Measurements from ENCODE around the gene GZMM.

GZMM gene

DNA sequence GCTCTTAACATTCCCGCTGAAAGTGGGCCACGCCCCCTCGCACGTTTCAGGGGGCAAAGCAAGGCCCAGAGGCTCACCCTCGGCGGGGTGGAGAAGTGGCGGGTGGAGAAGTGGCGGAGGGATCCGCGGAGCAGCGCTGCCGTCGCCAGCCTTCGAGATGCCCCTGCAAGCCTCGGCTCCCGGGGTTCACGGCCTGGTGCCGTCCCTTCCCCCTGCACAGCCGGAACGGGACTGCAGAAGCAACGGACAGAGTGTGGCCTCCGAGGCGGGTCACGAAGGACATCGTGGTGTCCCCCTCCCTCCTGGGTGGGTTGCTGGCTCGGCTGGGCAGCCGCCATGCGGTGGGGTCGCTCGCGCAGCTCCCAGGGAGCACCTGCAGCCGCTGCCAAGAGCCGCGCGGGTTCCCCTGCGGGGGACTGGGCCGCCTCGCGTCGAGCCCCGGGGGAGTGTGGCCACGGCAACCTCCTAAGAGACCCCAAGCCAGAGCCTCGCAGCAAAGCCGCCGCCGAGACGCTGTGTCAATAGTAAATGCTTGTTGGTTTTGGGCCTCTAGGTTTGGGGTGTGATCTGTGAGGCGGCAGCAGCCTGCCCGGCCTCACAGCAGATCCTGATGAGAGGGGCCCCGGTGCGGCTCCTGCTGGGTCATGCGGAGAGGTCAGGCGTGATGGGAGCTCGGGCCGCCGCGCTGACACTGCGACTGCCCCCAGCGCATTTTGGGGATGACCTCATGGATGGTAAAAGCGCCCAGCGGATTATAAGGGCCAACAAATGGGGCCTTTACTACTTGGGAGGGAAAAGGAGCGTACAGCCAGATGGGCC, 31.1 kb upstream of the GZMM start:
- DNase-seq = no peak

DNA sequence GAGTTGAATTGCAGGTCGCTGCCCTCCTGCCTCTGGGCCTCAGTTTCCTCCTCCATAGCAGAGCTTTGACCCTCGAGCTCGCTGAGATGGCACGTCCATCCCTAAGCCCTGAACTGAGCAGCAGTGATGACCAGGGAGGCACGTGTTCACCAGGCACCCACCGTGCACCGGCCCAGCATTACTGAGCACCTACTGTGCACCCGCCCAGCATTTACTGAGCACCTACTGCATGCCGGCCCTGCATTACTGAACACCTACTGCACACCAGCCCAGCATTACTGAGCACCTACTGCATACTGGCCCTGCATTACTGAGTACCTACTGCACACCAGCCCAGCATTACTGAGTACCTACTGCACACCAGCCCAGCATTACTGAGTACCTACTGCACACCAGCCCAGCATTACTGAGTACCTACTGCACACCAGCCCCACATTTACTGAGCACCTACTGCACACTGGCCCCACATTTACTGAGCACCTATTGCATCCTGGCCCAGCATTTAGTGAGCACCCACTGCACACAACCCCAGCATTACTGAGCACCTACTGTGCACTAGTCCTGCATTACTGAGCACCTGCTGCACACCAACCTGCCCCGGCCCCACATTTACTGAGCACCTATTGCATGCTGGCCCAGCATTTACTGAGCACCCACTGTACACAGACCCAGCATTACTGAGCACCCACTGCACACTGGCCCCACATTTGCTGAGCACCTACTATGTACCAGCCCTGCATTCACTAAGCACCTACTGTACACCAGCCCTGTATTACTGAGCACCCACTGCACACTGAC, 30.3 kb upstream of the GZMM start:
- DNase-seq = no peak

- DNase-seq = no peak
These were observed 29.6 kb upstream of the GZMM start for GRCh38 chr19:514166-514663.

DNA sequence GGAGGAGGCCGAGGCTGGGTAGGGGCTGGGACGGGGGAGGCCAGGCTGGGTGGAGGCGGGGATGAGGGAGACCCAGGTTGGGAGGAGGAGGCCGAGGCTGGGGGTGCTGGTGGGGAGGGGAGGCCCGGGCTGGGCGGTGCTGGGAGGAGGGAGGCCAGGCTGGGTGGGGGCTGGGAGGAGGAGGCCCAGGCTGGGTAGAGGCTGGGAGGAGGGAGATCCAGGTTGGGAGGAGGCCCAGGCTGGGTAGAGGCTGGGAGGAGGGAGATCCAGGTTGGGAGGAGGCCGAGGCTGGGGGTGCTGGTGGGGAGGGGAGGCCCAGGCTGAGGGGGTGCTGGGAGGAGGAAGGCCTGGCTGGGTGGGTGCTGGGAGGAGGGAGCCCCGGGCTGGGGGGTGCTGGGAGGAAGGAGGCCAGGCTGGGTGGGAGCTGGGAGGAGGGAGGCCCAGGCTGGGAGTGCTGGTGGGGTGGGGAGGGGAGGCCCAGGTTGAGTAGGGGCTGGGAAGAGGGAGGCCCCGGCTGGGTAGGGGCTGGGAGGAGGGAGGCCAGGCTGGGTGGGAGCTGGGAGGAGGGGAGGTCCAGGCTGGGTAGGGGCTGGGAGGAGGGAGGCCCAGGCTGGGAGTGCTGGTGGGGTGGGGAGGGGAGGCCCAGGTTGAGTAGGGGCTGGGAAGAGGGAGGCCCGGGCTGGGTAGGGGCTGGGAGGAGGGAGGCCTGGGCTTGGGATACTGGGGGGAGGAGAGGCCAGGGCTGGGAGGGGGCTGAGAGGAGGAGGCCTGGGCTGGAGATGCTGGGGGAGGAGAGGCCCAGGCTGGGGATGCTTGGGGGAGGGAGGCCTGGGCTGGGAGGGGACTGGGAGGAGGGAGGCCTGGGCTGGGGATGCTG, 25.9 kb upstream of the GZMM start:
- DNase-seq = no peak

DNA sequence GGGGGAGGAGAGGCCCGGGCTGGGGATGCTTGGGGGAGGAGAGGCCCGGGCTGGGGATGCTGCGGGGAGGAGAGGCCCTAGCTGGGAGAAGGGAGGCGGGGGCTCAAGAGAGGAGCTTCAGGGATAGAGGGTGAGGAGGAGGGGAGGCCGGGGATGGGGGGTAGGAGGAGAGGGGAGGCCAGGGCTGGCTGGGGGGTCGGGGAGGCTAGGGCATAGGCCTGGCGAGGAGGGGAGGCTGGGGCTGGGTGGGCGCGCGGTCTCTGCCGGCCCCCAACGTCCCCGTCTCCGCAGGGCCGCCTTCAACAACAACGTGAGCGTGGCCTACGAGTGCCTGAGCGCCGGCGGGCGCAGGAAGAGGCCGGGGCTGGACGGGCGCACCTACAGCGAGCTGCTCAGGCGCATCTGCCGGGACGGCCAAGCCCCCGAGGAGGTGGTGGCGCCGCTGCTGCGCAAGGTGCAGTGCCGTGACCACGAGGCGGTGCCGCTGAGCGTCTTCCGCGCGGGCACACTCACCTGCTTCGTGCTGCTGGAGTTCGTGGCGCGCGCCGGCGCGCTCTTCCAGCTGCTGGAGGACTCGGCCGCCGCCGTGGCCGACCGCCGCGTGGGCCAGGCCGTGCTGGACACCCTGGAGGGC, 25.1 kb upstream of the GZMM start:
- peak; percentile 47 for DNase-seq

- DNase-seq = no peak
These were observed 24.4 kb upstream of the GZMM start for GRCh38 chr19:519449-519865.

GRCh38 chr19:522726-523125, 21.1 kb upstream of the GZMM start:
- no peak for DNase-seq

- no peak for DNase-seq
These were observed 19.7 kb upstream of the GZMM start for GRCh38 chr19:524062-524674.

- no peak for DNase-seq
These were observed 18.8 kb upstream of the GZMM start for GRCh38 chr19:525029-525428.

- DNase-seq = no peak
These were observed 17.9 kb upstream of the GZMM start for GRCh38 chr19:525857-526419.

DNA sequence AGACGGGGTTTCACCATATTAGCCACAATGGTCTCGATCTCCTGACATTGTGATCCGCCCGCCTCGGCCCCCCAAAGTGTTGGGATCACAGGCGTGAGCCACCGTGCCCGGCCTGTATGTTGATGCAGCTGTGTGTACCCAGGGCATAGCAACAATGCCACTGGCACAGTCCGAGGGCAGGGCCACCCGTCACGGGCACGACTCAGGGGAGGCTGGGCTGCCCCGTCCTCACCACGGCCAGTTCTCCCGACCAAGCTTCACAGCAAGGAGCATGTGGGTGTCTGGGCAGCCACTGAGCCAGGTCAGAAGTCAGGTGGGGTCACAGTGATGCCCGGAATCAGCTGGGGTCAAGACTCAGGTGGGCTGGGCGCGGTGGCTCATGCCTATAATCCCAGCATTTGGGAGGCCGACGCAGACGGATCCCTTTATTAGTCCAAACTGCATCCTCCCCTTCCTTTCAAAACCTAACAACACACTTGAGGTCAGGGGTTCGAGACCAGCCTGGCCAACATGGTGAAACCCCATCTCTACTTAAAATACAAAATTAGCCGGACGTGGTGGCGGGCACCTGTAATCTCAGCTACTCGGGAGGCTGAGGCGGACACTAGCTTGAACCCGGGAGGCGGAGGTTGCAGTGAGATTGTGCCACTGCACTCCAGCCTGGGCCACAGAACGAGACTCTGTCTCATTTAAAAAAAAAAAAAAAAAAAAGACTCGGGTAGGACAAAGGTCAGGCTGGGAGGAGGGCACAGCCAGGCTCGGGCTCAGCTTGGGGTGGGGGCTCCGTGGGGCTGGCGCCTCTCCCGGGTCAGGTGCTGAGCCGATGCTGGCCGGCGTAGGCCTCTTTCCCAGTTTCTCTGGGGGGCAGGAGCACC, 13.5 kb upstream of the GZMM start:
- DNase-seq = no peak

DNA sequence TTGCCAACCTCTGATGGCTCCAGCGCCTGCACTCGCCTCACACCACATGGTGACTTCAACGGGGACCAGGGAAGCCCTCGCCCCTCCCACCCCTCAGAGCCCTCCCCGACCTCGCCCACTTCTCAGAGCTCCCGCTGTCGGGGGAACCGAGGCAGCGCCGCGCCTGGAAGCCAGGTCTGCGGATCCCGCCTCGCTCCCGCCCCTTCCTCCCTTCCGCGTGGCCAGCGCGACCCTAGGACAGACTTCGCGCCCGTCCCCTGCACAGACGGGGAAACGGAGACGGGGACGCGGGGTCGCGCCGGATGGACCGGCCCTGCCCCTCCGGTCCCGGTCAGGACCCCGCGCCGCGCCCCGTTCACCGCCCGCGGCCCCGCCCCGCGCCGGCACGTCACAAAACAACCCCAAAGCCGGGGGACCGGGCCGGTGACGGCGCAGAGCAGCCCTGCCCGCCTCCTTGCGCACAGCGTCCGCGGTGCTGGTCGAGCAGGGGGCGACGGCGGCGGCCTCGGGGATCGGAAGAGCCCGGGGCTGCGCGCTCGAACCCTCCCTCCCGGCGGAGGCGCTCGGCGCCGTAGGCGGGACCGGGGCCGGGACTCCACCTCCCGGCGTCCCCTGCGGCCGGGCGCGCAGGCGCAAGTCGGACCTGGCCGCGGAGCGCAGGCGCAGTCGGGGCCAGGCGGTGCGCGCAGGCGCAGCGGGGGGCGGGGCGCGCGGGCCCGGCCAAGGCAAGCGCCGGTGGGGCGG, 12.7 kb upstream of the GZMM start:
- DNase-seq = peak; percentile 96

DNA sequence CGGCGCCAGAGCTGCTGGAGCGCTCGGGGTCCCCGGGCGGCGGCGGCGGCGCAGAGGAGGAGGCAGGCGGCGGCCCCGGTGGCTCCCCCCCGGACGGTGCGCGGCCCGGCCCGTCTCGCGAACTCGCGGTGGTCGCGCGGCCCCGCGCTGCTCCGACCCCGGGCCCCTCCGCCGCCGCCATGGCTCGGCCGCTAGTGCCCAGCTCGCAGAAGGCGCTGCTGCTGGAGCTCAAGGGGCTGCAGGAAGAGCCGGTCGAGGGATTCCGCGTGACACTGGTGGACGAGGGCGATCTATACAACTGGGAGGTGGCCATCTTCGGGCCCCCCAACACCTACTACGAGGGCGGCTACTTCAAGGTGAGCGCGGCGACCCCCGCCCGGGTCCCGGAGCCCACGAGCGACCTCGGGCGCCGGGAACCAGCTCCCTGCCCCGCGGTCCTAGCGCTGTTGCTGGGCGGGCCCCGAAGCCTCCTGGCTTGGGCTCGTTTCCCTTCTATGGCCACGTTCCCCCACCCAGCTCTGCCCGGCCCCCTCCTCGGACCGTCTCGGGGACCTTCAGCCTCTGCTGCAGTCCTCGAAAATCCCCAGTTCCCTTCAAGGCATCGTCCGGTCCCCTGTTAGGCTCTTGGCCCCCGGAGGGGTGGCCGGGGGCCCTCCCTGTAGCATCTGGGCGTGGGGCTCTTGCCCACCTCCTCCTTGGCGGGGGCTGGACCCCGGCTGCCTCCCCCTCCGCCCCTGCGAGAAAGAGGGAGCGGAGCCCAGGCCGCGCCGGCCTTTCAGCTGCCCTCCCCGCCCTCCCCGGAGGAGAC, 11.9 kb upstream of the GZMM start, which contains the start of gene CDC34:
TSS of gene CDC34 (plus strand) at position 8 of the 808 bp plus-strand sequence. CDS start at position 180, 172 bp downstream.
- DNase-seq = no peak

DNA sequence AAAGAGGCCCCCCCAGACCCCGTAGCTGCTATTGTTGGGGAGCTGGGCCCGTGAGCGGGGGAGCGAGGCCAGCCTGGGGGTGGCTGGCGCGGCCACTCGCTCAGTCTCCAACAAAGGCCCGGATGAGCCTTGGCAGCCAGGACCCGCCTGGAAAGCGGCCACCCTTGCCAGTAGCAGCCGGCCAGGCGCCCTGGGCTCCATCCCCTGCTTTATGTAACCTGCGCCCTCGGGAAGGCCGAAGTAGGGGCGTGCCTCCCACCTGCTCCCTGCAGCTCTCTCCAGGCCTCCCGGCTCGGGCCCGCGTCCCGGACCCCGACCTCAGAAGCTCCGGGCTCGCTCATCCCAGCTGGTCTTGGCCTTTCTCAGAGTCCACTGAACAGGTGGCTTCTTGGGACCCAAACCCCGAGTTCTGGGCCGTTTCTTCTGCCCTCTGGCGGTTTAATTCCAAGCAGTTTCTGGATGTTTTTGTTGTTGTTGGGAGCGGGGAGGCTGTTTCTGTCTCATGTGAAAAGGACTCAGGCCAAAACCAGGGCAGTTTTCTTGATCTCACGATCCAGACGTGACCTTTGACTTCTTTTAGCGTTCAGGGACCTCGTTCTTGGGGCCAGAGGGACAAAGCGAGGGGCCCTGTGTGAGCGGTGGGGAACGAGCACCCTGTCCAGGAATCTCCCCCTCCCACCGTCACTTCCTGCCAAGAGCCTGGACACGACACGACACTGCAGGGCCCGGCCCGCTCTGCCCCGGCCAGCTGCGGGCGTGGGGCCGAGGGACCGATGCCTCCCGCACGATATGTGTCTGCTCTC, 11.1 kb upstream of the GZMM start:
- no peak for DNase-seq

- no peak for DNase-seq
These were observed 10.3 kb upstream of the GZMM start for GRCh38 chr19:533364-534058.

DNA sequence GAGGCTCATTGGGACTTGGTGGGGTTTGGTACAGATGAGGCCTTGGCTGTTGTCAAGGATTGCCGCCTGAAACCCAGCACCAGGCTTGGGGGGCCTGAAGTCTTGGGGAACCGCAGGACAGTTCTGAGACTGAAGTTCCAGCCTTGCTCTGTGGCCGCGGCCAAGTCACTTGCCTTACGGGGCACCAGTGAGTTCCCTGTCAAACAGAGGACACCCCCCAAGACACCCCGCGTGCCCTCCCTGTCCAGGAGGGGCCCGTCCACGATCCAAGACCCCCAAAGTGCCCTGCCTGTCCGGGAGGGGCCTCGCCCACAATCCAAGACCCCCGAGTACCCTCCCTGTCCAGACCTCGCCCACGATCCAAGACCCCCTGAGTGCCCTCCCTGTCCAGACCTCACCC, 9.8 kb upstream of the GZMM start:
- DNase-seq = no peak

Data from activated CD4-positive, CD25-positive, alpha-beta regulatory T cell treated with anti-CD3 and anti-CD28 coated beads, Interleukin-2, amount 50 U/mL, for 72 hours (primary cell).